Tibial nerve (tissue), 4 donors: Measurements from ENCODE around the gene MRPL36.

Experiments
- EP300 ChIP-seq, 2 donors: sonication (generic); formaldehyde crosslinking; IDR thresholded peaks; one replicate each; pipeline ENCODE4 v1.6.1; 2017; ENCODE audit warnings: antibody characterized with exemption in 2 of 2, mild to moderate bottlenecking in 1 of 2
- POLR2A ChIP-seq, 2 donors: fragments of 450-650 bp; IDR thresholded peaks; one replicate each; pipeline ENCODE4 v1.6.1; 2017; ENCODE audit warnings: antibody characterized with exemption in 2 of 2, mild to moderate bottlenecking in 2 of 2, moderate library complexity in 2 of 2
- TF ChIP-seq, protein P1 (sequence below), 5 experiments: fragments of 200-600 bp in 3 of 5; fragments of 450-650 bp in 2 of 5; sonication (generic) in 3 of 5; IDR thresholded peaks; one replicate each; pipeline ENCODE4 v1.5.1; 2016 to 2019; ENCODE audit warnings: antibody characterized with exemption in 5 of 5, mild to moderate bottlenecking in 3 of 5, moderate library complexity in 2 of 5

- TF ChIP-seq, protein P1, sequence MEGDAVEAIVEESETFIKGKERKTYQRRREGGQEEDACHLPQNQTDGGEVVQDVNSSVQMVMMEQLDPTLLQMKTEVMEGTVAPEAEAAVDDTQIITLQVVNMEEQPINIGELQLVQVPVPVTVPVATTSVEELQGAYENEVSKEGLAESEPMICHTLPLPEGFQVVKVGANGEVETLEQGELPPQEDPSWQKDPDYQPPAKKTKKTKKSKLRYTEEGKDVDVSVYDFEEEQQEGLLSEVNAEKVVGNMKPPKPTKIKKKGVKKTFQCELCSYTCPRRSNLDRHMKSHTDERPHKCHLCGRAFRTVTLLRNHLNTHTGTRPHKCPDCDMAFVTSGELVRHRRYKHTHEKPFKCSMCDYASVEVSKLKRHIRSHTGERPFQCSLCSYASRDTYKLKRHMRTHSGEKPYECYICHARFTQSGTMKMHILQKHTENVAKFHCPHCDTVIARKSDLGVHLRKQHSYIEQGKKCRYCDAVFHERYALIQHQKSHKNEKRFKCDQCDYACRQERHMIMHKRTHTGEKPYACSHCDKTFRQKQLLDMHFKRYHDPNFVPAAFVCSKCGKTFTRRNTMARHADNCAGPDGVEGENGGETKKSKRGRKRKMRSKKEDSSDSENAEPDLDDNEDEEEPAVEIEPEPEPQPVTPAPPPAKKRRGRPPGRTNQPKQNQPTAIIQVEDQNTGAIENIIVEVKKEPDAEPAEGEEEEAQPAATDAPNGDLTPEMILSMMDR (IDR thresholded peaks at IDR 0.05): no peak
- TF ChIP-seq POLR2A (IDR thresholded peaks at IDR 0.05) (no peak), EP300 (IDR thresholded peaks at IDR 0.05) (no peak)
Measured at GRCh38 chr5:1793301-1793740, 6.3 kb downstream of the MRPL36 start.
